Neural crest cell (in vitro differentiated cells): Measurements from ENCODE around the gene RYR1. TPM values are rescaled to one million over a fixed set of nuclear protein-coding genes. Genes with fewer than 3 reads are reported as not detected.

Experiments
- DNase-seq: peaks from one replicate; pipeline ENCODE4 v3.0.0; 2021; ENCODE audit warnings: low read depth, mixed read lengths, low spot score
- H3K27ac Mint-ChIP-seq: one replicate; pipeline ENCODE4 v1.8.0; 2021; ENCODE audit warnings: mild to moderate bottlenecking, mixed read lengths; ENCODE audit not compliant: unreplicated experiment
- H3K27me3 Mint-ChIP-seq: 2 replicates; pipeline ENCODE4 v1.8.0; 2021; ENCODE audit warnings: low read depth, mild to moderate bottlenecking, mixed read lengths
- H3K36me3 Mint-ChIP-seq: 2 replicates; pipeline ENCODE4 v1.8.0; 2021; ENCODE audit warnings: low read depth, mild to moderate bottlenecking, mixed read lengths
- H3K4me1 Mint-ChIP-seq: 2 replicates; pipeline ENCODE4 v1.8.0; 2021; ENCODE audit warnings: mixed read lengths
- H3K4me3 Mint-ChIP-seq: one replicate; pipeline ENCODE4 v1.8.0; 2021; ENCODE audit warnings: mild to moderate bottlenecking, mixed read lengths
- H3K9me3 Mint-ChIP-seq: 2 replicates; pipeline ENCODE4 v1.8.0; 2021; ENCODE audit warnings: mixed read lengths
- CTCF ChIP-seq: fragments of 200-600 bp; sonication (generic); conservative IDR thresholded peaks from 2 replicates; pipeline ENCODE4 v1.5.0; 2021; ENCODE audit warnings: antibody characterized with exemption, mild to moderate bottlenecking
- total RNA-seq: library from RNA; stranded (reverse); gene quantifications from 2 replicates; pipeline ENCODE4 v1.2.1, GENCODE V29; 2021

Gene RYR1
- total RNA-seq, 1 donor from 2014 or later = 1.1 TPM

- DNase-seq = no peak
- H3K27ac Mint-ChIP-seq = no peak overlapping the region
- H3K9me3 Mint-ChIP-seq = no peaks in the 10 kb centered on the region
- peaks cover 7% of the 10 kb centered on the region for H3K4me1 Mint-ChIP-seq
- H3K27me3 Mint-ChIP-seq = no peaks in the 10 kb centered on the region
- H3K36me3 Mint-ChIP-seq = peaks cover 8% of the 10 kb centered on the region
- no peak for TF ChIP-seq CTCF
- no peak overlapping the region for H3K4me3 Mint-ChIP-seq
These were observed 199.2 kb downstream of the RYR1 start for GRCh38 chr19:38632476-38633213.

GRCh38 chr19:38634757-38635482 is 201.4 kb downstream of the RYR1 start:
- Mint-ChIP-seq H3K27ac (peak overlapping the region; percentile 6), H3K4me3 (no peak overlapping the region), H3K9me3 (no peaks in the 10 kb centered on the region), H3K36me3 (peaks cover 7% of the 10 kb centered on the region), H3K4me1 (peaks cover 7% of the 10 kb centered on the region), H3K27me3 (no peaks in the 10 kb centered on the region)
- TF ChIP-seq CTCF = peak; percentile 94
- DNase-seq = peak; percentile 85

- Mint-ChIP-seq H3K4me1 (peaks cover 7% of the 10 kb centered on the region), H3K27ac (no peak overlapping the region), H3K36me3 (peaks cover 7% of the 10 kb centered on the region), H3K4me3 (no peak overlapping the region), H3K27me3 (no peaks in the 10 kb centered on the region), H3K9me3 (no peaks in the 10 kb centered on the region)
- DNase-seq = no peak
- TF ChIP-seq CTCF = no peak
These were observed 202.2 kb downstream of the RYR1 start for GRCh38 chr19:38635483-38636399.

Other genes starting within 250 kb of the RYR1 start
- 31.7 and 35.5 TPM in 2 replicates for gene DPF1, start 209.5 kb upstream of the RYR1 start, total RNA-seq
- gene PPP1R14A, start 177.3 kb upstream of the RYR1 start, total RNA-seq = 1.2 and 1.7 TPM in 2 replicates
- gene SPINT2, start 169.1 kb upstream of the RYR1 start, total RNA-seq = 9.2 and 9.6 TPM in 2 replicates
- not detected in 2 replicates for gene C19orf33, start 129.4 kb upstream of the RYR1 start, total RNA-seq
- 43.7 and 45.7 TPM in 2 replicates for gene YIF1B, start 117.7 kb upstream of the RYR1 start, total RNA-seq
- not detected in 2 replicates for gene KCNK6, start 113.8 kb upstream of the RYR1 start, total RNA-seq
- 5.0 and 6.0 TPM in 2 replicates for gene CATSPERG, start 97.9 kb upstream of the RYR1 start, total RNA-seq
- gene PSMD8, start 59.1 kb upstream of the RYR1 start, total RNA-seq = 186 and 190 TPM in 2 replicates
- 1.4 and 2.2 TPM in 2 replicates for gene GGN, start 45.7 kb upstream of the RYR1 start, total RNA-seq
- 11.2 and 12.0 TPM in 2 replicates for gene SPRED3, start 45.0 kb upstream of the RYR1 start, total RNA-seq
- gene FAM98C, start 30.6 kb upstream of the RYR1 start, total RNA-seq = 10.6 and 11.8 TPM in 2 replicates
- gene RASGRP4, start 7.5 kb upstream of the RYR1 start, total RNA-seq = 0.43 and 0.58 TPM in 2 replicates
- gene MAP4K1, start 184.3 kb downstream of the RYR1 start, total RNA-seq = 1.5 and 3.4 TPM in 2 replicates
- 255 TPM in 2 replicates for gene EIF3K, start 185.5 kb downstream of the RYR1 start, total RNA-seq
- gene ACTN4, start 214.0 kb downstream of the RYR1 start, total RNA-seq = 324 and 335 TPM in 2 replicates